Caco-2 (cell line): ENCODE measurements around the gene PRDM8. TPM values are rescaled to one million over a fixed set of nuclear protein-coding genes. Genes with fewer than 3 reads are reported as not detected.

ENCODE experiments used
- BruUV-seq: library from RNA; stranded (reverse); fragments of 400-500 nt; replicated peaks from 2 replicates; lab custom pipeline; 2021; lab: Mats Ljungman, UMichigan
- CTCF ChIA-PET: fragments of 300-600 bp; sonication (Branson Sonifier 250); formaldehyde crosslinking; loops from one replicate; lab custom pipeline; 2022; ENCODE audit warnings: antibody characterized with exemption; lab: Charles Lee
- POLR2A ChIA-PET: fragments of 300-600 bp; sonication (Branson Sonifier 250); formaldehyde crosslinking; loops from one replicate; lab custom pipeline; 2022; ENCODE audit warnings: antibody characterized with exemption; lab: Charles Lee
- DNase-seq, 2 experiments: peaks; one replicate each; pipeline versions ENCODE4 v3.0.0 to v3.0.0-alpha.2; 2020 to 2022
- H3K27me3 ChIP-seq: replicated peaks from 2 replicates; pipeline ENCODE4 v1.6.0; 2011; ENCODE audit warnings: low read length; ENCODE audit not compliant: control insufficient read depth, insufficient read depth
- H3K36me3 ChIP-seq: 2 replicates; pipeline ENCODE4 v1.5.1; 2011; ENCODE audit warnings: low read length; ENCODE audit not compliant: control insufficient read depth, insufficient read depth
- H3K4me1 ChIP-seq: fragments of 250-450 bp; sonication (Bioruptor Pico); 2 replicates; pipeline ENCODE4 v1.5.1; 2020; ENCODE audit warnings: mild to moderate bottlenecking
- H3K4me3 ChIP-seq: 2 replicates; pipeline ENCODE4 v1.5.1; 2011; ENCODE audit warnings: low read depth, mild to moderate bottlenecking, control low read depth, low read length
- H3K9me3 ChIP-seq: fragments of 250-450 bp; sonication (Bioruptor Pico); 2 replicates; pipeline ENCODE4 v1.5.1; 2020; ENCODE audit warnings: mild to moderate bottlenecking, moderate library complexity
- H3K27ac Mint-ChIP-seq: one replicate; pipeline ENCODE4 v1.8.0; 2022; ENCODE audit warnings: mixed read lengths; ENCODE audit not compliant: unreplicated experiment
- H3K27me3 Mint-ChIP-seq: one replicate; pipeline ENCODE4 v1.8.0; 2022; ENCODE audit warnings: mixed read lengths; ENCODE audit not compliant: insufficient read depth, unreplicated experiment
- H3K36me3 Mint-ChIP-seq: one replicate; pipeline ENCODE4 v1.8.0; 2022; ENCODE audit warnings: mild to moderate bottlenecking, mixed read lengths; ENCODE audit not compliant: insufficient read depth, unreplicated experiment
- H3K4me1 Mint-ChIP-seq: one replicate; pipeline ENCODE4 v1.8.0; 2022; ENCODE audit warnings: low read depth, mixed read lengths; ENCODE audit not compliant: unreplicated experiment
- H3K4me3 Mint-ChIP-seq: one replicate; pipeline ENCODE4 v1.8.0; 2022; ENCODE audit warnings: mild to moderate bottlenecking, moderate library complexity, mixed read lengths; ENCODE audit not compliant: unreplicated experiment
- H3K9me3 Mint-ChIP-seq: one replicate; pipeline ENCODE4 v1.8.0; 2022; ENCODE audit warnings: mixed read lengths; ENCODE audit not compliant: unreplicated experiment
- intact Hi-C: fragments of 100-400 bp; cut with micrococcal nuclease; formaldehyde crosslinking; loops from one replicate; pipeline ENCODE4 v1.10.0; 2022; ENCODE audit not compliant: unreplicated experiment
- total RNA-seq: library from RNA; stranded (reverse); gene quantifications from 2 replicates; pipeline ENCODE4 v1.2.3, GENCODE V29; 2022
- TF ChIP-seq, protein P1 (sequence below), 2 experiments: fragments of 200-600 bp in 1 of 2; IDR thresholded peaks; 1 replicate in 1 of 2; 2 replicates in 1 of 2; pipeline versions ENCODE4 v1.5.1 to v1.8.0; 2011 to 2022; ENCODE audit warnings: antibody characterized with exemption in 1 of 2, control low read depth in 1 of 2, inconsistent platforms in 1 of 2, low read depth in 1 of 2, low read length in 1 of 2, mild to moderate bottlenecking in 1 of 2, moderate library complexity in 1 of 2; ENCODE audit not compliant: insufficient read depth in 1 of 2, severe bottlenecking in 1 of 2, unreplicated experiment in 1 of 2

Gene PRDM8
- total RNA-seq, 1 experiment from 2014 or later, result not detected

DNA sequence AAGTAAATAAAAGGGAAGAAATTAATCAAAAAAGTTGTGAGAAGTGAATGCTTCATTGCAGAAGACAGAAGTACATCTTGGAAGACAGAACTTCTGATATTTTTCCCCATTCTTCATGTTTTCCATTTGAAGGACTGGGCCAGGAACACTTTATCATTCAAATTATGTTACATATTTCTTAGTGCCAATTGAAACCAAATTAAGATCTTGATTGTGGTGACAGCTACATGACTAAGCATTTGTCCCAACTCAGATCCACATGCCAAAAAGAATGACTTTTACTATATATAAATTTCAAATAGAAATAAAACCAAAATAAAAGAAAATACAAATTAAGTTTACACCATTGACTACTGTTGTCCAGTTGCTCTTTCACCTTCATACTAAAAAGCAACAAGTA lies 55.1 kb downstream of the PRDM8 start:
- Mint-ChIP-seq H3K9me3 (no peaks in the 10 kb centered on the region), H3K27ac (no peak overlapping the region), H3K4me1 (no peaks in the 10 kb centered on the region), H3K4me3 (no peak overlapping the region), H3K27me3 (peaks cover 5% of the 10 kb centered on the region), H3K36me3 (no peaks in the 10 kb centered on the region)
- intact Hi-C loops, result no loop called here
- Histone ChIP-seq H3K9me3 (no peaks in the 10 kb centered on the region; the same call in 1 of the 2 replicates), H3K4me1 (no peaks in the 10 kb centered on the region), H3K4me3 (no peak overlapping the region), H3K27me3 (no peaks in the 10 kb centered on the region), H3K36me3 (no peaks in the 10 kb centered on the region)
- TF ChIP-seq, protein P1, sequence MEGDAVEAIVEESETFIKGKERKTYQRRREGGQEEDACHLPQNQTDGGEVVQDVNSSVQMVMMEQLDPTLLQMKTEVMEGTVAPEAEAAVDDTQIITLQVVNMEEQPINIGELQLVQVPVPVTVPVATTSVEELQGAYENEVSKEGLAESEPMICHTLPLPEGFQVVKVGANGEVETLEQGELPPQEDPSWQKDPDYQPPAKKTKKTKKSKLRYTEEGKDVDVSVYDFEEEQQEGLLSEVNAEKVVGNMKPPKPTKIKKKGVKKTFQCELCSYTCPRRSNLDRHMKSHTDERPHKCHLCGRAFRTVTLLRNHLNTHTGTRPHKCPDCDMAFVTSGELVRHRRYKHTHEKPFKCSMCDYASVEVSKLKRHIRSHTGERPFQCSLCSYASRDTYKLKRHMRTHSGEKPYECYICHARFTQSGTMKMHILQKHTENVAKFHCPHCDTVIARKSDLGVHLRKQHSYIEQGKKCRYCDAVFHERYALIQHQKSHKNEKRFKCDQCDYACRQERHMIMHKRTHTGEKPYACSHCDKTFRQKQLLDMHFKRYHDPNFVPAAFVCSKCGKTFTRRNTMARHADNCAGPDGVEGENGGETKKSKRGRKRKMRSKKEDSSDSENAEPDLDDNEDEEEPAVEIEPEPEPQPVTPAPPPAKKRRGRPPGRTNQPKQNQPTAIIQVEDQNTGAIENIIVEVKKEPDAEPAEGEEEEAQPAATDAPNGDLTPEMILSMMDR (IDR thresholded peaks at IDR 0.05; ENCODE audit: insufficient read depth in 1 of 2, low read depth in 1 of 2, low read length in 1 of 2, severe bottlenecking in 1 of 2, unreplicated experiment in 1 of 2), result no peak
- POLR2A ChIA-PET, result no interaction called here
- no TSS peak for BruUV-seq
- CTCF ChIA-PET, result no interaction called here
- DNase-seq, result no peak

GRCh38 chr4:80252953-80253352 lies 55.6 kb downstream of the PRDM8 start:
- ChIA-PET POLR2A (no interaction called here), CTCF (no interaction called here)
- Histone ChIP-seq H3K4me3 (no peak overlapping the region), H3K27me3 (no peaks in the 10 kb centered on the region), H3K4me1 (no peaks in the 10 kb centered on the region), H3K36me3 (no peaks in the 10 kb centered on the region), H3K9me3 (no peaks in the 10 kb centered on the region; the same call in 1 of the 2 replicates)
- no peak for DNase-seq
- TF ChIP-seq, protein P1 (IDR thresholded peaks at IDR 0.05; ENCODE audit: insufficient read depth in 1 of 2, low read depth in 1 of 2, low read length in 1 of 2, severe bottlenecking in 1 of 2, unreplicated experiment in 1 of 2), result no peak
- H3K27ac Mint-ChIP-seq, result no peak overlapping the region
- H3K4me1 Mint-ChIP-seq, result no peaks in the 10 kb centered on the region
- no peaks in the 10 kb centered on the region for H3K36me3 Mint-ChIP-seq
- no peak overlapping the region for H3K4me3 Mint-ChIP-seq
- BruUV-seq, result no TSS peak
- peaks cover 4% of the 10 kb centered on the region for H3K27me3 Mint-ChIP-seq
- H3K9me3 Mint-ChIP-seq, result no peaks in the 10 kb centered on the region
- intact Hi-C loops, result no loop called here

DNA sequence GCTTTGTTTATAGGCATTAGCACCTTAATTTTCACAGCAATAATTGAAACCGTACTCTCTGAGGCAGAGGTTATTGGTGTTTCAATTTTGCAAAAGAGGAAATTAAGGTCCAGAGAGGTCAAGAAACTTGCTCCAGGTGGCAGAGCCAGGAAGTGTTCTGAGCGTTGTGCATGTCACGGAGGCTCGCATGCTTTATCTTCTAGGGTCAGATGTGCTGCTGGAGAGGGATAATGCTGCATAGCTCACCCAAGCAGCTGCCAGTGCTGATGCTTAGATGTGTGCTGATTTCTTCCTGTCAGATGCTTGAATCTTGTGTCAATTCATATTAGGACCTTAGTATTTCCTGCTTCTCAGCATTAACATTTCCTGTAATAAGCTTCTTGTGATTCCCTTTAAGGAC lies 56.2 kb downstream of the PRDM8 start:
- Mint-ChIP-seq H3K9me3 (no peaks in the 10 kb centered on the region), H3K36me3 (no peaks in the 10 kb centered on the region), H3K4me3 (no peak overlapping the region), H3K27ac (no peak overlapping the region), H3K27me3 (peaks cover 4% of the 10 kb centered on the region), H3K4me1 (no peaks in the 10 kb centered on the region)
- no peaks in the 10 kb centered on the region for H3K4me1 ChIP-seq
- H3K4me3 ChIP-seq, result no peak overlapping the region
- H3K9me3 ChIP-seq, result no peaks in the 10 kb centered on the region; the same call in 1 of the 2 replicates
- no TSS peak for BruUV-seq
- TF ChIP-seq, protein P1 (IDR thresholded peaks at IDR 0.05; ENCODE audit: insufficient read depth in 1 of 2, low read depth in 1 of 2, low read length in 1 of 2, severe bottlenecking in 1 of 2, unreplicated experiment in 1 of 2), result no peak
- ChIA-PET POLR2A (no interaction called here), CTCF (no interaction called here)
- no peaks in the 10 kb centered on the region for H3K27me3 ChIP-seq
- H3K36me3 ChIP-seq, result no peaks in the 10 kb centered on the region
- DNase-seq, result no peak
- intact Hi-C loops, result no loop called here

Other genes with a start within 250 kb of the PRDM8 start
- gene ANTXR2, start 124.3 kb upstream of the PRDM8 start, total RNA-seq, result 0.97 and 1.4 TPM in 2 replicates
- not detected in 2 replicates for gene FGF5, start 69.2 kb downstream of the PRDM8 start, total RNA-seq
- gene CFAP299, start 138.2 kb downstream of the PRDM8 start, total RNA-seq, result not detected in 2 replicates